ENCODE measurements around the gene CASKIN2.

CASKIN2 gene

DNA sequence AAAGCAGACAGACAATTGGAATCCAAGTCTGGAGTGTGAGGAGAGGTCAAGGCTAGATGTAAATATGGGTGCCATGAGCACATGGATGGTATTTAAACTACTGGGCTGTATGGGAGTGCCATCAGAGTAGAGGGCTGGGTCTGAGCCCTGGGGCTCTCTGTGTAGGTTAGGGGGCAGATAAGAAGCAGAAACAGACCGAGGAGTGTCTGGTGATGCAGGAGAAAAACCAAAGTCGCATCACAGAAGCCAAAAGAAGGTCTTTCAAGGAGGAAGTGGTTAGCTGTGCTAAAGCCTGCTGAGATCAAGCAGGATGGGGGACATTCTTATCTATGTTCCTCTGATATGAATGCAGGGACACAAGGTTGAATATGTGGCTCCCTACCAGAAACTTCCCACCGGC is 2.9 kb upstream of the CASKIN2 start:
- DNase-seq, result no peak

DNA sequence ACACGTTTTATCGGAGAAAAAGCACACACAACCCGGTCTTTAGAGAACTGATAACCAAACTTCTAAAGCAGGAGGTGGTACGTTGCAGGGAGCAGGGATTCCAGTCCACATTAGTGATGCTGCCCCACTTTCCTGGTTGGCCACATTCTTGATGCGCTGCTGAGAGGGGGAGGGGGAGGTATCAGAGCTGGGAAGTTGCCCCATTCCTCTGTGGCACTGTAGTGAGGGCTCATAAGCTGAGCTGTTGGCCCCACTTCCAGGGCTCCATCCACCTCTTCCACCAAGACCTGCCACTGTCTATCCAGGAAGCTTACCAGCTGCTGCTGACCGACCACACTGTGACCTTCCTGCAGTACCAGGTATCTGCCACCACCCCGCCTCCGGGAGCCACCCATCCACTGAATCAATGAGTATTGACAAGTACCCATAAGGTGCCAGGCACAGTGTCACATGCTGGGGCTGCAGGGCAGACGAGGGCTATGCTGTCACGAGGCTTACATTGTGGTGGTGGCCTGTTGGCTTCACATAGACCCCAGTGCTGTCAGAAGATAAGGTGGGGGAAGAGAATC is 2.0 kb upstream of the CASKIN2 start:
- no peak for DNase-seq

GRCh38 chr17:75516619-75517296 is 1.4 kb upstream of the CASKIN2 start:
- no peak for DNase-seq

GRCh38 chr17:75516255-75516618 is 900 bp upstream of the CASKIN2 start, which contains the start of gene TSEN54:
TSEN54 (plus strand) TSS chr17:75516528; CDS start chr17:75516561, 33 bp downstream.
- DNase-seq, result peak in 1 of 2 experiments; percentile 59

DNA sequence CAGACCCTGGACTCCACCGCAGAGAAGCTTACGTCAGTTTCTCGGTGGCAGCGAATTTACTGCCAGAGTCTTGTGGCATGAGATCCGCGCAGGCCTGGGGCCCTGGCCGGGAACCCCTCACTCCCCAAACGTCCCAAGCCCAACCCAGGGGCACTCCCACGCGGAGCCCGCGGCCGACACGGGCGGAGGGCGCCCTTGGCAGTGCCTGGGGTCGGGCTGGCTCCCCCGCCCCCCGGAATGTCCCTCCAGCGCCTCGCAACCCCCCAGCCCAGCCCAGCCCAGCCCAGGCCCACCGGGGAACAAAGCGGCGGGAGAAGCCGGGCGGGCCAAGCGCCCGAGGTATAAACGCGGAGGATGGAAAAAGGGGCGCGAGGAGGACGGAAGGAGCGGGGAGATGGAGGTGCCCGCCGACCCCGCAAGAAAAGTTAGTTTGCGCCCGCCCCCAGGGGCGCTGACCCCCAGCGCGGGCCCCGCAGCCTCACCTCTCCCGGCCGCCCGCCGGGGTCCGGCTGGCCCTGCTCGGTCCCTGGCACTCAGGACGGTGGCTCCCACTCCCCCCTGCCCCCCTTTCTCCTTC is 330 bp downstream of the CASKIN2 start:
- DNase-seq, result no peak

DNA sequence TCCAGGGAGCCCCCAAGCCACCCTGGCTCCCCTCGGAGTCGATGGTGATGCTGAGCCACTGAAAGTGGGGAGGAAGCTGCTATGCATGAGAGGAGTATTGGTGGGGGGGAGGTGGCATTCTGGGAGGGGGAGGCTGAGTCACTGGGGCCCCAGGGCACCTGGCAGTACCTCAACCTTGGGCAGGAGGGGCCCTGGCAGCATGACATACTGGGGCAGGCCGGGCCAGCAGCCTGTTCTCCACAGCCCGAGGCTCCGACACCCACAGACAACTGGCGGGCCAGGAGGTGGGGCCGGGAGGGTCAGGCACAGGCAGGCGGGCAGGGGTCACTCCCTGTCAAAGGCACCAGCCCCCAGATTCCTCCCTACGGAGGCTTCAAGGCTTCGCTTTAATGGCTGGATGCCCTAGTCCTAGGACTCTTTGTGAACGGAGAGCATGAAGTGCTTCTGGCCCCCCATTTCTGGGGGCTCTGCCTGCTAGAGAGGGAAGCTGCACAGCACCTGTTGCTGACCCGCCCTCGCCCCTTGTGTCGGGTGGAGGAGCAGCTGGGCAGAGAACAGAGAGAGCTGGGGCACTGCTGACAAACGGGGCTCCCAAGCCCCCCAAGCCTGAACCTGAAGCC is 928 bp downstream of the CASKIN2 start:
- no peak for DNase-seq

GRCh38 chr17:75513641-75514000 is 1.7 kb downstream of the CASKIN2 start:
- no peak for DNase-seq

DNA sequence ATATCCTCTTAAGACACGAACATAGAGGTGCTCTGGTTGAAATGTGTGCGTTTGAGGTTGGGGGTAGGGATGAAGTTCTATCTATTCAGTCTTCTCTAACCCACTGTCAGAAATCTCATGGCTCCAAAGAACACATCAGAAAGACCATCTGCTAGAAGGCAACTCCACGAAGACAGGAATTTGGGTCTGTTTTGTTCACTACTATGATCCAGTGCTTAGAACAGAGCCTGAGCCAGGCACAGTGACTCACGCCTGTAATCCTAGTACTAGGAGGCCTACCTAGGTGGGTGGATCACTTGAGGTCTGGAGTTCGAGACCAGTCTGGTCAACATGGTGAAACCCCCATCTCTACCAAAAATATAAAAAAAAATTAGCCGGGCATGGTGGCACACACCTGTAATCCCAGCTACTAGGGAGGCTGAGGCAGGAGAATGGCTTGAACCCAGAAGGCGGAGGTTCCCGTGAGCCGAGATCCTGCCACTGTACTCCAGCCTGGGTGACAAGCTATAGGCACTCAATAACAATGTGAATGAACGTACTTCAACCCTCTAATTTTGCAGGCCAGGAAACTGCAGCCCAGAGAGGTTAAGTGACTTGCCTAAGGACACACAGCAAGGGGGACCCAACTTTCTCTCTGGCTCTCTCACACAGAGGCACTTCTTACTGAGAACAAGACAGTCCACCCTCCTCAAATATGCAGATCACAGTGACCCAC is 2.3 kb downstream of the CASKIN2 start:
- DNase-seq, result no peak

- no peak for DNase-seq
These were observed 3.4 kb downstream of the CASKIN2 start for GRCh38 chr17:75511610-75512575.

DNA sequence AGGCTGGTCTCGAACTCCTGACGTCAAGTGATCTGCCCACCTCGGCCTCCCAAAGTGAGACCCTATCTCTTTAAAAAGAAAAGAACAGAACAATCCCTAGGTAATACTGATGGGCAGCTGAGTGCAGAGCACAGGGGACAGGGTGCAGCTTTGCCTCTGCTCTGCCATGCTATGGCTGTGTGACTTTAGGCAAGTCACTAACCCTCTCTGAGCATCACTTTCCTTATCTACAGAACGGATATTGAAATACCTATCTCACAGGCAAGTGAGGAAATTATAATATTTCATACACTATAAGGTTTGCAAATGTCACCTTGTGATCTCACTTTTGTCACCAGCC is 4.1 kb downstream of the CASKIN2 start:
- no peak for DNase-seq

DNA sequence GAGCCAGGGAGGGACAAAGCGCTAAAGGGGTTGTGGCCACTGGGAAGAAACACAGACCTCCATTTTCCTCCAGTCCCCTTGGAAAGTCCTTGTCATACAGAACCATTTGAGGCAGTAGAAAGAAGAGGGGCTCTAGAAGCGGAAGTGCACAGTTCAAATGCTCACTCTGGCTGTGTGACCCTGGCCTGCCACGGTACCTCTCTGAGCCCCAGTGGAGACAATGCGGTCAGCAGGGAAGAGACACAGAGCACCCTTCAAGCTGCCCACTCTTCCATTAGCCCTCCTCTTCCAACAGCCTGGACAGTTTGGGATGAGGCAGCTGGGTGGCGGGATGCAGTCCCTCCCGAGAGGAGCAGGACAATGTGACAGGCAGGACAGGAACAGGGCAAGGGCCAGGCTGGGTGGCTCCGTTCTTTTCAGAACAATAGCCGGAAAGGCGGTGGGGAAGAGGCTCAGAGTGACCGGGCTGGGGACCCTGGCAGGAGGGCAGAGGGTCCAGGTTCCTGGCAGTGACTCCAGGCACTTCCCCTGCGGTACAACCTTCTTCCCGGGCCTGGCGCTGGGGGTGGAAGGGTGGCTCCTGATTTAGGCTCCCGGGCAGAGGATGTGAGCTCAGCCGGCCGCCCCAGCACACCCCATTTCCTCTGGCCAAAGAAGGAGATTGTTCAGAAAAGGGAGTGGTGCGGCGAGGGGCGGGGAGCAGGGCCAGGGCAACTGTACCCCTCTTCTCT is 5.6 kb downstream of the CASKIN2 start:
- no peak for DNase-seq

GRCh38 chr17:75508931-75509361 is 6.4 kb downstream of the CASKIN2 start:
- no peak for DNase-seq

DNA sequence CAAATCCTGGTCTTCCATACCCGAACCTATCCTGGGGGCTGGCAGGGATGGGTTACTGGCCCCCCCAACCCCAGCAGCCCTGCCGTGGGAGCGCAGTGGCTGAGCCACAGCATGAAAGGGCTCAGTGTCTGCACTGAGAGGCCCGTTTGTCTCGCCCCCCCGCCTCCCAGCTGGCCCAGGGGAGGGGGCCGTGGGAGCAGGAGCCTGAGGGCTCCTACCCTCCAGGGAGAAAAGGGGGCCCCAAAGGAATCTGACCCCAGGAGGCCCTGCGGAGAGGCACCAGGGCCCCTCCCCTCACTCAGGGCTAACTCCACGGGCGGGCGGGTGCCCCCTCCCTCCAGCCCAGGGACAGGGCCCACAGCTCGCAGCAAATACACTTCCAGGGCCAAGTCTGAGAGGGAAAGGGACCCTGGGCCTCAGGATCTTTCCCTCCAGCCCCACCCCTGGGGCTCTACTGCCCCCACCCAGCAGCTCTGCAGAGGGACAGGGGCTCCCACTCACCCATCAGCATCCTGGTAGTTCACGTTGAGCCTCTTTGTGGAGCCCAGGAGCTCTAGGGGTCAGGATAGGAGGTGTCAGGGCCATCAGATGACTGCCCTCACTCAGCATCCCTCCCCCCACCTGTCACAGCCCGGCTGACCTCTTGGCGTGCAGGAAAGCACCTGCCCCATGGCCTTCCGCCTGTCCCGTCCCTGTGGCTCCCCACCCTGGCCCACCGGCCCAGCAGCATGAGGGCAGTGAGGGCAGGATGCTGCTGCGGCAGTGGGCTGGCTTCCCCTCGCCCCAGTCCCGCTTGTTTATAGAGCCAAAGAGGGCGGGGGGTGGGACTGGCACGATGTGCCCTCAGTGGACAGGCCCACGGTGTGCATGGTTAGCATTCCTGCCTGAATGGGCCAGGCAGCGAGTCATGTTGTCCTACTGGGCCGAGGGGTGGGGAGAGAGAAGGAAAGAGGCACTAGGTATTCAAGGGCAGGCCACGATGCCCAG is 7.3 kb downstream of the CASKIN2 start:
- no peak for DNase-seq

GRCh38 chr17:75506888-75507287 is 8.4 kb downstream of the CASKIN2 start:
- DNase-seq, result no peak

DNA sequence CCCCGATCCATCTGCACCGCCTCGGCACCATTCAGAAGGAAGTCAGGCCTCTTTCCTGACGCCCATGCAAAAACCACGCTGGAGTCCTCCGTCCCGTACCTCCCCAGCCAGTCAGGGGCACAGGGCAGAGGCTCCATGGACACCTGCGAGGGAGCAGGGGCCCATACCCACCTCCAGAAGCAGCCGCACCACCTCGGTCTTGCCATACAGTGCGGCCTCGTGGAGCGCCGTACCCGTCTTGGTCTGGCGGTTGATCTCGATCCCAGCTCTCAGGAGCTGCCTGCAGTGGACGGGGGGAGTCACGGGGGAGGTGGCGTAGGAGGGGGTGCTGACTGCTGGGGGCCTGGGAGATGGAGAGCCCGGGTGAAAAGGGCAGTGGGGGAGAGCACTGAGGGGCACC is 9.2 kb downstream of the CASKIN2 start:
- DNase-seq, result no peak

GRCh38 chr17:75505640-75506039 is 9.7 kb downstream of the CASKIN2 start:
- no peak for DNase-seq

- DNase-seq, result no peak
These were observed 10.3 kb downstream of the CASKIN2 start for GRCh38 chr17:75505152-75505409.

GRCh38 chr17:75504347-75505151 is 10.8 kb downstream of the CASKIN2 start:
- DNase-seq, result no peak

DNA sequence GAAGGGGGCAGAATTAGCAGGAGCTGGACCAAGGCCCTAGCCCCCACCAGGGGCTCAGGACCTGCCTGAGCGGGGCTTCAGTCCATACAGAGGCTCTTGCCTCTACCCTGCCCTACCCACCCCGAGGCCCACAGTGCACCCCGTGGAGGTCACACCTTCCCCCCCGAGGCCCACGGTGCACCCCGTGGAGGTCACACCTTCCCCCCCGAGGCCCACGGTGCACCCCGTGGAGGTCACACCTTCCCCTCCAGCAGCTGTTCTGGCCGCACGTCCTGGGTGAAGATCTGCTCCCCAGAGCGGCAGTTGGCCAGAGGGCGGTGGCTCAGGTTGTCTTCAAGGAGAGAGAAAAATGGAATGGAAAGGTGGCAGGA is 11.4 kb downstream of the CASKIN2 start:
- no peak for DNase-seq
